GM19023 (cell line): ENCODE data around the gene ZNF420.
"Not testable (repeated sequence)": the region's sequence is repeated elsewhere in the genome, so short reads cannot be mapped to it uniquely, and the experiment has no call there.

Experiments
- ATAC-seq: cut with Tn5 transposase; IDR thresholded peaks from one replicate; pipeline ENCODE4 v1.9.1; 2021; ENCODE audit warnings: mild to moderate bottlenecking, moderate library complexity; ENCODE audit not compliant: unreplicated experiment

ZNF420 gene

GRCh38 chr19:37077934-37078716 is at the start of gene ZNF420:
TSS of gene ZNF420 (plus strand) at chr19:37078433. CDS start at chr19:37089119, 10,686 bp downstream.
- peak; percentile 96 for ATAC-seq

DNA sequence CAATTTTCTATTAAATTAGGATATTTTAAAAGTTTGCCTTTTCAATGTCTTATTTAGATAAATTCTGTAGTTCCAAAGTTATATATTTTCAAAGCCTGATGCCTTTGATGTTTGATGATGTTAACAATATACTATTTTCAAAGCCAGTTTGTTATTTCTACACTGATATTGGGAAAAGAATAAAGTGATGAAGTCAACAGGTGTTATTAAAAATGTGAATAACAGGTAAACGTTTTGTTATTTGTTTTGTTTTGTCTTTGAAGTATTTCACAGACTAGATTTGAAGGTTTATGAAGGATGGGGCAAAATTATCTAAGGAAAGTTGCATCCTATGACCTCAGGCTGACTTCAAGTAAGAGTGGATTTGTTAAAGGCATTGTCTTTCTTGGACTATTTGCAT is 33.1 kb upstream of the ZNF420 start:
- ATAC-seq: no peak

- no peak for ATAC-seq
Measured at GRCh38 chr19:37055330-37055729, 22.9 kb upstream of the ZNF420 start.

DNA sequence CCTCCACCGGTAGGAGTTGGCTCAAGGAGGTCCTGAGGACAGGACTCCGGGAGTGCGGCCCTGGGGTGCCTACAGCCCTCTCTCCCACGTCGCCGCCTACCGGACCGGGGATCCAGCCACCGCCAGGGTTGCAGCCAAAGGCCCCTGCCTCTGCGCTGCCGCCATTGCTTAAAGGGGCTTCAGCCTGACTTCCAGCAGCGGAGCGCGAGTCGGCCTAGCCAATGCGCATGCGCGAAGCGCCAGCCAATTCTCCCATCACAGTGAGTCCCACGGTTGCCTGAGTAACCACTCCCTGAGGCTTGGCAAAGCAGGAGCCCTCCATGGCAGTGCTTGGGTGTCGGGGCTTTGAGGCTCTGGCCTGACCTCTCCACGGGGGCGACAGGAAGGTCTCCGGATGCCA is 21.5 kb upstream of the ZNF420 start:
- no peak for ATAC-seq

- no peak for ATAC-seq
Measured at GRCh38 chr19:37059142-37059541, 19.1 kb upstream of the ZNF420 start.

DNA sequence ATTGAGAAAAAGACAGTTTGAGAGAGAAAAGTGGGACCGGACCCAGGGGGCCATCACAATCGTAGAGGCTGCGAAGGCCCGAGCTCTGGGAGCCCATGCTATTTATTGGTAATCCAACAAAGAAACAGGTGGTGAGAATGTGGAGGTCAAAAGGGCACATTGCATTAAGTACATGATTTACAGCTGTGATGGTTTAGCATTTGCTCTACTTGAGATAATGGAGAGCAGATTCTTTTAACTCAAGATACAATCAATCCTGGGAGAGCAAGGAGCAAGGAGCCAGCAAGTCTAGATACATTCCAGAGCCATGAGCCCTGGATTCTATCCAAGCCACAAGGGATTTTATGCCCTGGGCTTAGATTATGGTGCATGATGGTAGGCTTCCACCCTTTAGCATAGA is 13.3 kb upstream of the ZNF420 start:
- not testable (repeated sequence) for ATAC-seq

GRCh38 chr19:37074111-37074510 is 4.1 kb upstream of the ZNF420 start:
- ATAC-seq: no peak

GRCh38 chr19:37074819-37075362 is 3.3 kb upstream of the ZNF420 start:
- no peak for ATAC-seq

DNA sequence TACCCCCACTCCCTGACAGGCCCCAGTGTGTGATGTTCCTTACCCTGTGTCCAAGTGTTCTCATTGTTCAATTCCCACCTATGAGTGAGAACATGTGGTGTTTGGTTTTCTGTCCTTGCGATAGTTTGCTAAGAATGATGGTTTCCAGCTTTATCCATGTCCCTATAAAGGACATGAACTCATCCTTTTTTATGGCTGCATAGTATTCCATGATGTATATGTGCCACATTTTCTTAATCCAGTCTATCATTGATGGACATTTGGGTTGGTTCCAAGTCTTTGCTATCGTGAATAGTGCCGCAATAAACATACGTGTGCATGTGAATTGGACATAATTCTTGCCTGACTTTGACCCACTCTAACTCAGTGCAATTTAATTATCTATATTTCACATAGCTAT is 1.7 kb upstream of the ZNF420 start:
- ATAC-seq: not testable (repeated sequence)

DNA sequence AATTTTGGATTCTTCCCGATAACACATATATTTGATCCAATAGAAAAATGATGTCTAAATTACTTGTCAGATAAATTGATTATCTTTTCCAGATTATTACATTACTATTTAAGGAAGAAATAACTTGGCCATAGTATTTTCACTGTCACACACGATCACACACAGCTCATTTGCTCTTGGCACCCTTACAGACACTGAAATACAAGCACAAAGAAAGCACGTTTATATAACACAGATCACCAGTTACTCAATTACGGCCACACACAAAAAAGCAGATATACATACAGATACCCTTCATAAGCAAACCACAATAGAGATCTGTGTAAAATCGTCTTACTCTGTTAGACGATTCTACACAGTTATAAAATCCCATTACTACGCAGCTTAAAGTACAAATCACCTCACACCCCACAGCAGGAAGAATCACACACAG is 716 bp upstream of the ZNF420 start:
- ATAC-seq: no peak

DNA sequence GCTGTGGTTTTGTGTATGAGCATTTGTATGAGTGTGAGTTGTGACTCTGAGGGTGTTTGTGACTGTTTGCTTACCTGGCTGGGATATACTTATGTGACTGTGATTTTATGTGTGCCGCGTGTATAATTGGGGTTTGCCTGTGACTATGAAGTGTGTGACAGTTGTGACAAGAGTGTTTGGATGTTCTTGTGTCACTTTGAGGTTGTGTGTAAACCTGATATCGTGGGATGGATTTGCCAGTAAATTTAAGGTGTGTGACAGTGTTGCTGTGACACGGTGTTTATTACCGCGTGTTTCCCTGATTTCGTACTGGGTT is 442 bp downstream of the ZNF420 start:
- no peak for ATAC-seq

DNA sequence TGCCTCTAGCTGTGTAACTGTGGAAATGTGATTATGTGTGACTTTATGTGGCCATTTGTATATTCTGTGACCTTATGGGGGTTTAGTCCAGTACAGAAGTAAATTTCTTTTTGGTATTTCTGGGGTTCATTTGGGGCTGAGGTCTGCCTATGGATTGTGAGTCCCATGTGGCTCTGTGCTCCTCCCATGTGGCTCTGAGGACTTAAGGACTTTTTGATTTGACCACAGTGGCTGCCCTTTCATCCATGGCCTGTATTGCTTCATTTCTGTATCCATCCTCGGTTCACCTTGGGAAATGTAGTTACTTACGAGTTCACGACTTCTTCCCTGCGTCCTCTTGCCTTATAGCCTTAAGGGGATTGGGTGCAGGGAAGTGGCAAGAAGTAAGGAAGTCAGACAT is 1.0 kb downstream of the ZNF420 start:
- ATAC-seq: no peak

DNA sequence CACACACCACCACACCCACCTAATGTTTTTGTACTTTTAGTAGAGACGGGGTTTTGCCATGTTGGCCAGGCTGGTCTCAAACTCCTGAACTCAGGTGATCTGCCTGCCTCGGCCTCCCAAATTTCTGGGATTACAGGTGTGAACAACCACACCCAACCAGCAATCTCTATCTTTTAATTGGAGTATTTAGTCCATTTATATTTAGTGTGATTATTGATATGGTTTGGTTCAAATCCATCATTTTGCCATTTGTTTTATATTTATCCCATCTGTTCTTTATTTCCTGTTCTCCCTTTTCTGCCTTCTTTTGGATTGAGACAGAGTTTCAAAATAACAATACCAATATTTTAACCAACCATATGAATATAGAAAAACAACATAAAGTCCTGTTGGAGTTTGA is 4.1 kb downstream of the ZNF420 start:
- no peak for ATAC-seq

DNA sequence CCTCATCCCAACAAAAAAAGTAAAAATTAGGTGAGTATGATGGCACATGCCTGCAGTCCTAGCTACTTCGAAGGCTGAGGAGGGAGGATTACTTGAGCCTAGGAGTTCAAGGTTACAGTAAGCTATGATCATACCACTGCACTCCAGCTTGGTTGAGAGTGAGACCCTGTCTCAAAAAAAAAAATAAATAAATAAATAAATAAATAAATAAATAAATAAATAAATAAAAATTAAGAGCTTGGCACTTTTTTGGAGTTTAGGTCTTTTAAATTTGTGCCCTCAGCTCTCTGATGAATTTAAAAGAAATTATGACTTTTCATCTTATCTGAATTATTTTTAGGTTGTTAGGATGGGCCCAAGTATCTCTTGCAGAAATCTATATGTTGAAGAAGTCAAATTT is 8.9 kb downstream of the ZNF420 start:
- no peak for ATAC-seq

DNA sequence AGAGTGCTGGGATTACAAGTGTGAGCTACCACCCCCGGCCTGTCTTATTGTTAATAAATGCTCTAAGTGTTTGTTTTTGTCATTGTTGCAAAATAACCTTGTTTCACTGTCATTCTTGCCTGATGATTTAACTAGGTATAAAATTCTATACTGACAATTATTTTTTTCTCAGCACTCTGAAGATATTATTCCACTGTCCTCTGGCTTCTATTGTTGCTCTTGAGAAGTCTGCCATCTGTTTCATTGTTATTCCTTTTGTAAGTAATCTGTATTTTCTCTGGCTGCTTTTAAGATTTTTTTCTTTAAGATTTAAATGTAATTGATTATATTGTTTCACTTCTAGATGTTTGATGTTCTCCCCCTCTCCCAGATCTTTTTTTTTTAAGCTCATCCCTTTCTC is 17.6 kb downstream of the ZNF420 start:
- no peak for ATAC-seq

- no peak for ATAC-seq
Measured at GRCh38 chr19:37098570-37098969, 20.3 kb downstream of the ZNF420 start.

GRCh38 chr19:37104135-37104534 is 25.9 kb downstream of the ZNF420 start:
- ATAC-seq: not testable (repeated sequence)

DNA sequence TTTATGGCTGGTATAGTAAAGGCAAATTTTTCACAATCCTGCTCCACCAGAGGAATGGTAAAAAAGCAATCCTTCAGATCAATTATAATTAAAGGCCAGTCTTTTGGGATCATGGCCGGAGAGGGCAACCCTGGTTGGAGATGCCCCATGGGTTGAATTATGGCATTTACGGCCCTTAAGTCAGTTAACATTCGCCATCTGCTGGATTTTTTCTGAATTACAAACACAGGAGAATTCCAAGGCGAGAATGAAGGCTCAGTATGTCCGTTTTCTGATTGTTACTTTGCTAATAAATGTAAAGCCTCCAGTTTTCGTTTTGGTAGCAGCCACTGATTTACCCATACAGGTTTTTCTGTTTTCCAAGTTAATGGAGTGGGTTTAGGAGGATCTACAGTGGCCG is 33.5 kb downstream of the ZNF420 start:
- ATAC-seq: not testable (repeated sequence)

DNA sequence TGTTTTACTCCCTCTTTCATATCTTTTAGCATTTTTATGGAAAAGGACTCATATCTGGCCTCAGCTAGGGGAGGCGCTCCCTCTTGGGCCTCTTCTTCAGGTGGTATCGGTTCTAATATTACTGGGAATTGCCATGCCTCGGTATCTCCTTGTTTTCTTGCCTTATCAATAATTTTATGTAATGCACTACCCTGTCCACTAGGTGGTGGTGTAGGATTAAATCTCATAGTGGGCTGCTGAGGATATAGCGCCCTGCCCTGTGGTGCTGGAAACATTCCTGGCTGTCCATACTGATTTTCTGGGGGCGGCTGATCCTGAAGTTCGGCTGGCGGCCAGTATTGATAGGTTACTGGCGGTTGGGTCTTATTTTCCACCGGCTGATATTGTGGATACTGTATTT is 35.8 kb downstream of the ZNF420 start:
- ATAC-seq: no peak

DNA sequence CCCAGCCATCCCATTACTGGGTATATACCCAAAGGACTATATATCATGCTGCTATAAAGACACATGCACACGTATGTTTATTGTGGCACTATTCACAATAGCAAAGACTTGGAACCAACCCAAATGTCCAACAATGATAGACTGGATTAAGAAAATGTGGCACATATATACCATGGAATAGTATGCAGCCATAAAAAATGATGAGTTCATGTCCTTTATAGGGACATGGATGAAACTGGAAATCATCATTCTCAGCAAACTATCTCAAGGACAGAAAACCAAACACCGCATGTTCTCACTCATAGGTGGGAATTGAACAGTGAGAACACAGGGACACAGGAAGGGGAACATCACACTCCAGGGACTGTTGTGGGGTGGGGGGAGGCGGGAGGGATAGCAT is 43.9 kb downstream of the ZNF420 start:
- not testable (repeated sequence) for ATAC-seq

- ATAC-seq: no peak
Measured at GRCh38 chr19:37127999-37128820, 50.0 kb downstream of the ZNF420 start.

DNA sequence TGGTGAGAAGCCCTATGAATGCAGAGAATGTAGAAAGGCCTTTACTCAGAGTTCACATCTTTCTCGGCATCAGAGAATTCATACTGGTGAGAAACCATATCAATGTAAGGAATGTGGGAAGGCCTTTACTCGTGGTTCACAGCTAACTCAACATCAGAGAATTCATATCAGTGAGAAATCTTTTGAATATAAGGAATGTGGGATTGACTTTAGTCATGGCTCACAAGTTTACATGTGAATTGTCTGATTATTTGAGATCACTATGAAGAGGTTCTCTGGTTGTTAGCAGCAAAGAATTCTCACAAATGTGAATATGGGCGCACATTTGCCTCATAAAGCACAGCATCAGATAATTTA is 50.6 kb downstream of the ZNF420 start:
- ATAC-seq: no peak
